ENCODE measurements around the gene LRRC63. TPM values are rescaled to one million over a fixed set of nuclear protein-coding genes. Genes with fewer than 3 reads are reported as not detected.

The LRRC63 gene
- total RNA-seq, 3 donors from 2014 or later (not counting 1 experiment from before 2014, with no cell fraction given) = 0.32 to 0.95 (median 0.40) TPM

- intact Hi-C loops (cut with micrococcal nuclease) = no loop called here
- Mint-ChIP-seq H3K4me1 (peaks cover 30 to 39% of the 10 kb centered on the region in 2 donors), H3K27me3 (ENCODE audit: low read depth in 2 of 2) (no peaks in the 10 kb centered on the region), H3K9me3 (no peaks in the 10 kb centered on the region), H3K27ac (peak overlapping the region in 1 of 2 donors; percentile 87), H3K4me3 (no peak overlapping the region), H3K36me3 (no peaks in the 10 kb centered on the region)
- no peak overlapping the region for H3K27ac ChIP-seq (ENCODE audit: low read length)
- peaks cover 4% of the 10 kb centered on the region for H3K4me1 ChIP-seq (ENCODE audit: control insufficient read depth, insufficient read depth, low read length)
- H3K36me3 ChIP-seq (ENCODE audit: control insufficient read depth, insufficient read depth, low read length) = no peaks in the 10 kb centered on the region
- ATAC-seq (no peak), DNase-seq (no peak)
- WGBS (ENCODE audit: insufficient coverage) = 97% methylated on average over 5 of the region's 5 CpGs
- no peak overlapping the region for H3K4me3 ChIP-seq (ENCODE audit: low read length)
- no peaks in the 10 kb centered on the region for H3K27me3 ChIP-seq (ENCODE audit: control insufficient read depth, insufficient read depth, low read length)
- H3K9me3 ChIP-seq (ENCODE audit: control insufficient read depth, insufficient read depth, low read length) = no peaks in the 10 kb centered on the region
- no peak for TF ChIP-seq CTCF (IDR thresholded peaks at IDR 0.05)
Measured at GRCh38 chr13:46202966-46203365, 8.8 kb upstream of the LRRC63 start.

GRCh38 chr13:46206143-46206542 is 5.6 kb upstream of the LRRC63 start:
- Mint-ChIP-seq H3K36me3 (no peaks in the 10 kb centered on the region), H3K27me3 (ENCODE audit: low read depth in 2 of 2) (no peaks in the 10 kb centered on the region), H3K4me3 (no peak overlapping the region), H3K9me3 (no peaks in the 10 kb centered on the region), H3K27ac (no peak overlapping the region), H3K4me1 (peaks cover 27 to 35% of the 10 kb centered on the region in 2 donors)
- no peak for ATAC-seq
- H3K9me3 ChIP-seq (ENCODE audit: control insufficient read depth, insufficient read depth, low read length) = no peaks in the 10 kb centered on the region
- DNase-seq = no peak
- no peak overlapping the region for H3K27ac ChIP-seq (ENCODE audit: low read length)
- no peak overlapping the region for H3K4me3 ChIP-seq (ENCODE audit: low read length)
- H3K36me3 ChIP-seq (ENCODE audit: control insufficient read depth, insufficient read depth, low read length) = no peaks in the 10 kb centered on the region
- no peaks in the 10 kb centered on the region for H3K27me3 ChIP-seq (ENCODE audit: control insufficient read depth, insufficient read depth, low read length)
- peaks cover 4% of the 10 kb centered on the region for H3K4me1 ChIP-seq (ENCODE audit: control insufficient read depth, insufficient read depth, low read length)
- TF ChIP-seq CTCF (IDR thresholded peaks at IDR 0.05) = no peak
- intact Hi-C loops (cut with micrococcal nuclease) = no loop called here
- WGBS (ENCODE audit: insufficient coverage) = 84% methylated on average over 1 of the region's 1 CpG

- 95% methylated on average over 7 of the region's 7 CpGs for WGBS (ENCODE audit: insufficient coverage)
- no peak for ATAC-seq
- H3K27me3 Mint-ChIP-seq (ENCODE audit: low read depth in 2 of 2) = no peaks in the 10 kb centered on the region
- no peak overlapping the region for H3K27ac Mint-ChIP-seq
- Histone ChIP-seq H3K27me3 (ENCODE audit: control insufficient read depth, insufficient read depth, low read length) (no peaks in the 10 kb centered on the region), H3K27ac (ENCODE audit: low read length) (no peak overlapping the region), H3K36me3 (ENCODE audit: control insufficient read depth, insufficient read depth, low read length) (no peaks in the 10 kb centered on the region), H3K4me3 (ENCODE audit: low read length) (no peak overlapping the region), H3K9me3 (ENCODE audit: control insufficient read depth, insufficient read depth, low read length) (no peaks in the 10 kb centered on the region), H3K4me1 (ENCODE audit: control insufficient read depth, insufficient read depth, low read length) (peaks cover 6% of the 10 kb centered on the region)
- no peaks in the 10 kb centered on the region for H3K36me3 Mint-ChIP-seq
- no peak for DNase-seq
- H3K4me3 Mint-ChIP-seq = no peak overlapping the region
- intact Hi-C loops (cut with micrococcal nuclease) = no loop called here
- peaks cover 23 to 33% of the 10 kb centered on the region in 2 donors for H3K4me1 Mint-ChIP-seq
- TF ChIP-seq CTCF (IDR thresholded peaks at IDR 0.05) = no peak
- no peaks in the 10 kb centered on the region for H3K9me3 Mint-ChIP-seq
Measured at GRCh38 chr13:46207828-46208227, 3.9 kb upstream of the LRRC63 start.

Measured in natural killer cell (primary cell).